Motor neuron (in vitro differentiated cells): ENCODE measurements around the gene MANF. TPM values are rescaled to one million over a fixed set of nuclear protein-coding genes. Genes with fewer than 3 reads are reported as not detected.

Experiments used
- ATAC-seq, 8 experiments: fragments of 200-7000 bp; cut with Tn5 transposase; replicated peaks in 6 of 8; 2 replicates each; pipeline ENCODE4 v1.8.0; 2021; ENCODE audit warnings: mild to moderate bottlenecking in 8 of 8, moderate library complexity in 8 of 8
- H3K27ac ChIP-seq, 2 donors: fragments of 250-450 bp; sonication (Bioruptor Pico); 2 replicates each; pipeline ENCODE4 v1.9.0; 2021; ENCODE audit warnings: antibody characterized with exemption in 2 of 2, mild to moderate bottlenecking in 2 of 2, moderate library complexity in 1 of 2
- H3K4me1 ChIP-seq, 2 donors: fragments of 250-450 bp; sonication (Bioruptor Pico); replicated peaks in 1 of 2; 2 replicates each; pipeline ENCODE4 v1.6.1; 2021; ENCODE audit warnings: antibody characterized with exemption in 2 of 2, mild to moderate bottlenecking in 2 of 2, moderate library complexity in 1 of 2
- H3K4me3 ChIP-seq, 5 donors: fragments of 250-450 bp; sonication (Bioruptor Pico); 2 replicates each; pipeline ENCODE4 v1.9.0; 2021; ENCODE audit warnings: antibody characterized with exemption in 5 of 5, mild to moderate bottlenecking in 5 of 5, moderate library complexity in 4 of 5
- WGBS, 10 experiments: fragments of 450-650 bp; shearing (Covaris generic); methylation state at CpG; one replicate each; pipeline ENCODE4 v1.0.0; 2022; 5-methylcytosine and 5-hydroxymethylcytosine counted together
- in situ Hi-C, 9 experiments: fragments of 400-800 bp; cut with MboI; loops; one replicate each; pipeline ENCODE4 v1.15.0; 2021; ENCODE audit warnings: low sequenced_read_pairs in 9 of 9, low pct_unique_long_range_greater_than_20kb in 2 of 9; ENCODE audit not compliant: unreplicated experiment in 9 of 9
- total RNA-seq, 8 experiments: library from RNA; unstranded; fragments of 300-600 nt; gene quantifications; 2 replicates each; pipeline versions ENCODE4 v1.2.3 to v1.2.4, GENCODE V29; 2022

MANF gene
- total RNA-seq, 8 experiments from 2014 or later, result 59.2 to 121 (median 99.0) TPM

- H3K4me3 ChIP-seq, result no peak overlapping the region
- H3K27ac ChIP-seq, result no peak overlapping the region
- in situ Hi-C loops, result loop anchor here in 4 of 9 experiments (10.0 to 25.0 kb wide), 2 partner anchors 270 to 763 kb away; partner anchors contain the start of genes CISH (in 3 of the 4) and MAPKAPK3 (in 3 of the 4)
- no peak for ATAC-seq
- no peaks in the 10 kb centered on the region for H3K4me1 ChIP-seq
Observed at GRCh38 chr3:51375136-51375535, 10.0 kb upstream of the MANF start.

- Histone ChIP-seq H3K4me3 (no peak overlapping the region), H3K4me1 (no peaks in the 10 kb centered on the region), H3K27ac (no peak overlapping the region)
- WGBS, 10 experiments, result 67 to 100% (median 90%) methylated on average over 1 to 4 of the region's 8 CpGs; no CpG with 5 or more reads in 4 of the 10 experiments
- no peak for ATAC-seq
- in situ Hi-C loops, result loop anchor here in 4 of 9 experiments (10.0 to 25.0 kb wide), 2 partner anchors 271 to 763 kb away; partner anchors contain the start of genes CISH (in 3 of the 4) and MAPKAPK3 (in 3 of the 4)
Observed at GRCh38 chr3:51375571-51375970, 9.5 kb upstream of the MANF start.

- ATAC-seq, result no peak
- 93 to 100% (median 99%) methylated on average over 2 to 5 of the region's 5 CpGs; no CpG with 5 or more reads in 6 of the 10 experiments for WGBS, 10 experiments
- peaks cover 0 to under 1% of the 10 kb centered on the region in 2 donors for H3K4me1 ChIP-seq
- no peak overlapping the region for H3K4me3 ChIP-seq
- H3K27ac ChIP-seq, result no peak overlapping the region
- in situ Hi-C loops, result loop anchor here in 4 of 9 experiments (10.0 to 25.0 kb wide), 2 partner anchors 273 to 766 kb away; partner anchors contain the start of genes CISH (in 3 of the 4) and MAPKAPK3 (in 3 of the 4)
Observed at GRCh38 chr3:51378065-51378464, 7.0 kb upstream of the MANF start.

- no peak overlapping the region for H3K27ac ChIP-seq
- 80 to 100% (median 83%) methylated on average over 1 to 2 of the region's 2 CpGs; no CpG with 5 or more reads in 7 of the 10 experiments for WGBS, 10 experiments
- H3K4me1 ChIP-seq, result peaks cover 4 to 7% of the 10 kb centered on the region in 2 donors
- no peak for ATAC-seq
- in situ Hi-C loops, result loop anchor here in 4 of 9 experiments (10.0 to 25.0 kb wide), 2 partner anchors 274 to 766 kb away; partner anchors contain the start of genes CISH (in 3 of the 4) and MAPKAPK3 (in 3 of the 4)
- no peak overlapping the region for H3K4me3 ChIP-seq
Observed at GRCh38 chr3:51378726-51379125, 6.4 kb upstream of the MANF start.

GRCh38 chr3:51379301-51379700 lies 5.8 kb upstream of the MANF start:
- WGBS, 10 experiments, result 68 to 100% (median 71%) methylated on average over 1 to 7 of the region's 8 CpGs; no CpG with 5 or more reads in 5 of the 10 experiments
- in situ Hi-C loops, result loop anchor here in 4 of 9 experiments (10.0 to 25.0 kb wide), 2 partner anchors 274 to 767 kb away; partner anchors contain the start of genes CISH (in 3 of the 4) and MAPKAPK3 (in 3 of the 4)
- H3K4me1 ChIP-seq, result peaks cover 7% of the 10 kb centered on the region in 2 donors
- H3K27ac ChIP-seq, result no peak overlapping the region
- no peak overlapping the region for H3K4me3 ChIP-seq
- ATAC-seq, result no peak

GRCh38 chr3:51379746-51380455 lies 5.2 kb upstream of the MANF start:
- no peak for ATAC-seq
- Histone ChIP-seq H3K4me3 (no peak overlapping the region), H3K4me1 (peaks cover 7% of the 10 kb centered on the region in 2 donors), H3K27ac (no peak overlapping the region)
- WGBS, 10 experiments, result 79 to 100% (median 85%) methylated on average over 1 to 3 of the region's 8 CpGs; no CpG with 5 or more reads in 6 of the 10 experiments
- in situ Hi-C loops, result loop anchor here in 4 of 9 experiments (10.0 to 25.0 kb wide), 2 partner anchors 275 to 768 kb away; partner anchors contain the start of genes CISH (in 3 of the 4) and MAPKAPK3 (in 3 of the 4)

GRCh38 chr3:51380601-51381332 lies 4.3 kb upstream of the MANF start:
- in situ Hi-C loops, result loop anchor here in 3 of 9 experiments (25.0 kb wide), 1 partner anchor 768 kb away; the partner anchor contains the start of genes CISH (in 3 of the 3) and MAPKAPK3 (in 3 of the 3)
- 61 to 100% (median 96%) methylated on average over 1 to 12 of the region's 15 CpGs; no CpG with 5 or more reads in 4 of the 10 experiments for WGBS, 10 experiments
- Histone ChIP-seq H3K4me3 (no peak overlapping the region), H3K4me1 (peaks cover 7 to 8% of the 10 kb centered on the region in 2 donors), H3K27ac (no peak overlapping the region)
- no peak for ATAC-seq

GRCh38 chr3:51381333-51381705 lies 3.8 kb upstream of the MANF start:
- no peak for ATAC-seq
- H3K4me3 ChIP-seq, result no peak overlapping the region
- no peak overlapping the region for H3K27ac ChIP-seq
- 100% methylated on average over 1 of the region's 18 CpGs; no CpG with 5 or more reads in 7 of the 10 experiments for WGBS, 10 experiments
- peaks cover 12 to 14% of the 10 kb centered on the region in 2 donors for H3K4me1 ChIP-seq
- in situ Hi-C loops, result loop anchor here in 3 of 9 experiments (25.0 kb wide), 1 partner anchor 769 kb away; the partner anchor contains the start of genes CISH (in 3 of the 3) and MAPKAPK3 (in 3 of the 3)

GRCh38 chr3:51382076-51382745 lies 2.9 kb upstream of the MANF start:
- no peak for ATAC-seq
- Histone ChIP-seq H3K27ac (no peak overlapping the region), H3K4me3 (no peak overlapping the region), H3K4me1 (peaks cover 15 to 20% of the 10 kb centered on the region in 2 donors)
- 92 to 100% (median 100%) methylated on average over 1 to 2 of the region's 4 CpGs; no CpG with 5 or more reads in 7 of the 10 experiments for WGBS, 10 experiments
- in situ Hi-C loops, result loop anchor here in 3 of 9 experiments (25.0 kb wide), 1 partner anchor 770 kb away; the partner anchor contains the start of genes CISH (in 3 of the 3) and MAPKAPK3 (in 3 of the 3)

GRCh38 chr3:51382947-51383578 lies 2.0 kb upstream of the MANF start:
- Histone ChIP-seq H3K27ac (no peak overlapping the region), H3K4me1 (peaks cover 15 to 20% of the 10 kb centered on the region in 2 donors), H3K4me3 (no peak overlapping the region)
- 60 to 100% (median 100%) methylated on average over 1 to 2 of the region's 3 CpGs; no CpG with 5 or more reads in 4 of the 10 experiments for WGBS, 10 experiments
- in situ Hi-C loops, result loop anchor here in 3 of 9 experiments (25.0 kb wide), 1 partner anchor 771 kb away; the partner anchor contains the start of genes CISH (in 3 of the 3) and MAPKAPK3 (in 3 of the 3)
- ATAC-seq, result no peak

GRCh38 chr3:51384055-51384725 lies 901 bp upstream of the MANF start:
- peak overlapping the region; percentile 67 to 87 (median 81) for H3K4me3 ChIP-seq
- peaks cover 15 to 20% of the 10 kb centered on the region in 2 donors for H3K4me1 ChIP-seq
- ATAC-seq, result peak; percentile 21 to 40 (median 31)
- WGBS, 10 experiments, result 0 to 9% (median 0%) methylated on average over 1 to 23 of the region's 29 CpGs; no CpG with 5 or more reads in 1 of the 10 experiments
- in situ Hi-C loops, result loop anchor here in 3 of 9 experiments (25.0 kb wide), 1 partner anchor 772 kb away; the partner anchor contains the start of genes CISH (in 3 of the 3) and MAPKAPK3 (in 3 of the 3)
- H3K27ac ChIP-seq, result peak overlapping the region; percentile 88 to 92
